Adrenal gland (tissue), 12 donors: ENCODE results near the gene CREB5. TPM values are rescaled to one million over a fixed set of nuclear protein-coding genes. Genes with fewer than 3 reads are reported as not detected.

Experiments
- DNase-seq, 7 donors: peaks; one replicate each; pipeline ENCODE4 v3.0.0-alpha.2; 2019 to 2020
- H3K27ac ChIP-seq, 5 donors: fragments of 200-600 bp; sonication (generic) in 4 of 5; 1 replicate in 3 of 5; 2 replicates in 2 of 5; pipeline versions ENCODE4 v1.5.1 to v1.8.0; 2016 to 2020; ENCODE audit warnings: mild to moderate bottlenecking in 1 of 5
- H3K27me3 ChIP-seq: fragments of 200-600 bp; 2 replicates; pipeline ENCODE4 v1.8.0; 2021
- H3K36me3 ChIP-seq, 2 donors: fragments of 200-600 bp; replicated peaks in 1 of 2; 1 replicate in 1 of 2; 2 replicates in 1 of 2; pipeline versions ENCODE4 v1.5.1 to v1.8.0; 2018 to 2022
- H3K4me1 ChIP-seq, 2 donors: fragments of 200-600 bp; replicated peaks in 1 of 2; 1 replicate in 1 of 2; 2 replicates in 1 of 2; pipeline versions ENCODE4 v1.5.1 to v1.8.0; 2018 to 2021
- H3K4me3 ChIP-seq, 4 donors: fragments of 200-600 bp; sonication (generic) in 3 of 4; one replicate each; pipeline ENCODE4 v1.5.1; 2016 to 2018
- H3K9me3 ChIP-seq, 3 donors: fragments of 200-600 bp; sonication (generic) in 1 of 3; replicated peaks in 1 of 3; 1 replicate in 2 of 3; 2 replicates in 1 of 3; pipeline versions ENCODE4 v1.5.1 to v1.8.0; 2016 to 2021
- CTCF ChIP-seq, 6 experiments: fragments of 450-650 bp in 4 of 6; fragments of 200-600 bp in 2 of 6; sonication (generic) in 1 of 6; IDR thresholded peaks; 1 replicate in 5 of 6; 2 replicates in 1 of 6; pipeline versions ENCODE4 v1.5.1 to v1.8.0; 2016 to 2021; ENCODE audit warnings: antibody characterized with exemption in 6 of 6, mild to moderate bottlenecking in 2 of 6, moderate library complexity in 1 of 6
- POLR2A ChIP-seq, 2 donors: fragments of 450-650 bp; IDR thresholded peaks; one replicate each; pipeline ENCODE4 v1.6.1; 2017; ENCODE audit warnings: antibody characterized with exemption in 2 of 2, mild to moderate bottlenecking in 2 of 2, moderate library complexity in 1 of 2
- WGBS, 4 donors: extraction: QIAGEN DNeasy Blood & Tissue Kit in 2 of 4; methylation state at CpG; one replicate each; pipeline versions ENCODE4 v1.1.5 to v1.1.7; 2013 to 2017; 5-methylcytosine and 5-hydroxymethylcytosine counted together
- intact Hi-C, 2 donors: fragments of 100-400 bp; cut with DNase I; formaldehyde crosslinking; loops; one replicate each; pipeline versions ENCODE4 v1.14.1 to v1.15.0; 2022 to 2023
- polyA plus RNA-seq, 3 donors: library from polyadenylated mRNA; stranded (reverse); fragments of 200-250 nt in 2 of 3; fragments of 350-450 nt in 1 of 3; fragmentation: Illumina TruSeq in 1 of 3; extraction: RNeasy Lipid Tissue Mini Kit (QIAGEN cat#74804) in 1 of 3; gene quantifications; one replicate each; pipeline ENCODE4 v1.2.3, GENCODE V29; 2013 to 2014
- total RNA-seq, 9 donors: library from RNA; depleted of rRNA in 4 of 9; stranded (reverse); fragments of >200 nt in 4 of 9; fragments of 120-200 nt in 1 of 9; fragmentation: NEBNext Ultra II Directional in 1 of 9; extraction: Animal tissue kit (Norgen Biotek cat#: 25700) in 1 of 9; gene quantifications; one replicate each; pipeline versions ENCODE4 v1.1.0 to v1.2.4, GENCODE V29; 2013 to 2023
- donor health status: healthy with polysubstance abuse.
- donor health status: Bipolar disorder and iron deficiency.
- donor health status: DM: yes; HTN: yes; CAD: no.
- donor health status: DM: no; HTN: no; CAD: no.
- donor health status: DM: no; HTN: no; CAD: no.
- donor health status: DM: yes; HTN: yes; CAD: no.

Gene CREB5
- total and polyA plus RNA-seq, 12 donors, result 0.69 to 5.4 (median 1.3) TPM

DNA sequence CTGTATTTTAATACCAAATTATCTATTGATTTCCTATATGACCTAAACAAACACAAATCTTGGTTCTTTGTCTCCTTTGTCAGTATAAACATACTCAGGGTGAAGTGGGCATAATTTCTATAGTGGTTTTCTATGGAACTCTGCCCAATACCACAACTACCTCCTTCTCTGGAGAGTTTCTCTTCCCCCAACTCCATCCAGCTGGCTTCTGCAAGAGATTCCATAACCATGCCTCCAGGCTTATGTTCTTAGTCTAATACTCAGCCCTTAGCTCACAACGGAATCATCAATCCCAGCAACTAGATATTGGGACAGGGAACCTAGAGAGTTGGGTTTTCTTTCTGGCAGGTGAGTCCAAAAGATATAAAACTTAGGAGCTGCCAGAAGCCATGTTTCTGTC, 418.5 kb downstream of the CREB5 start:
- no peak for TF ChIP-seq POLR2A (IDR thresholded peaks at IDR 0.05)
- TF ChIP-seq CTCF (IDR thresholded peaks at IDR 0.05), result no peak
- no peak overlapping the region for H3K4me3 ChIP-seq
- no peaks in the 10 kb centered on the region for H3K4me1 ChIP-seq
- WGBS, 4 donors, result 25 to 86% (median 79%) methylated on average over 1 of the region's 1 CpG
- no peak for DNase-seq
- no peaks in the 10 kb centered on the region for H3K9me3 ChIP-seq
- intact Hi-C loops, result no loop called here
- H3K36me3 ChIP-seq, result no peaks in the 10 kb centered on the region
- no peak overlapping the region for H3K27ac ChIP-seq
- H3K27me3 ChIP-seq, result no peaks in the 10 kb centered on the region

DNA sequence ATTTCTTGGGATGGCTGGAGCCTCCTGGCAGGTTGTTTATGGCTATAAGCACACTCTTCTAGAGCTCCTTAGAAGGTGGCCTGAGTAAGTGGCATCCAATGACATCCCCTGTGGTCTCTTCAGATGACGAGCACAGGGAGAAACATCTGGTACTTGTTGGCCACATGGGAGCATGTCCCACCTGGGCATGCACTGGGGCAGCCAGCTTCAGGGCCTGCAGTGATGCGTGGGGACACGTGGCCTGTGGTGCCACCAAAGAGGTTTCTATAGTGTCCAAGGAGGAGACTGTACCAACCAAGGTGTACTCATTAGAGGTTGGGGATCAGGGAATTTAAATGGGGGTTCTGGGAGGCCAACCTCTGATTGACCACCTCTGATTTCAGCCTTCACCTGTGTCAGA, 420.4 kb downstream of the CREB5 start:
- H3K36me3 ChIP-seq, result no peaks in the 10 kb centered on the region
- no peaks in the 10 kb centered on the region for H3K27me3 ChIP-seq
- intact Hi-C loops, result no loop called here
- no peaks in the 10 kb centered on the region for H3K4me1 ChIP-seq
- no peak for TF ChIP-seq CTCF (IDR thresholded peaks at IDR 0.05)
- TF ChIP-seq POLR2A (IDR thresholded peaks at IDR 0.05), result no peak
- WGBS, 4 donors, result 86 to 97% (median 92%) methylated on average over 3 of the region's 3 CpGs; no CpG with 5 or more reads in 1 of the 4 donors
- no peaks in the 10 kb centered on the region for H3K9me3 ChIP-seq
- H3K27ac ChIP-seq, result no peak overlapping the region
- H3K4me3 ChIP-seq, result no peak overlapping the region
- no peak for DNase-seq

DNA sequence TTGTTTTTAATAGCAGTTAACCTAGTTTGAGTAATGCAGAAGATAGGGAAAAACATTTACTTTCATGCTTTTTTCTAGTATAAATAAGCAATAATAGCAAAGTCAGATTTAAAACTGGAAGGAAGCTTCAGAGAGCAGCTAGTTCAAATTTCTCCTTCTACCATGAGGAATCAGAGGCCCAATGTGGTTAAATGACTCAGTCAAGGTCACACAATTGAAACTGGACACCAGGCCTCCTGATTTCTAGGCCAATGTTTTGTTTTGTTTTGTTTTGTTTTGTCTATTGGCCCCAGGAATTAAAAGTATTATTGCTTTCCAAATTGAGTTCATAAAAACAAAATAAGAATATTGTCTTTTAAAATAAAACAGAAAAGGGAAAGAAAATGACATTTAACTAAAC, 423.5 kb downstream of the CREB5 start:
- H3K4me3 ChIP-seq, result no peak overlapping the region
- peak in 2 of 7 donors; percentile 9 to 20 for DNase-seq
- peaks cover 8% of the 10 kb centered on the region for H3K27me3 ChIP-seq
- H3K36me3 ChIP-seq, result no peaks in the 10 kb centered on the region
- no peak for TF ChIP-seq CTCF (IDR thresholded peaks at IDR 0.05)
- no peak for TF ChIP-seq POLR2A (IDR thresholded peaks at IDR 0.05)
- intact Hi-C loops, result no loop called here
- H3K4me1 ChIP-seq, result no peaks in the 10 kb centered on the region
- no peak overlapping the region for H3K27ac ChIP-seq
- no peaks in the 10 kb centered on the region for H3K9me3 ChIP-seq

DNA sequence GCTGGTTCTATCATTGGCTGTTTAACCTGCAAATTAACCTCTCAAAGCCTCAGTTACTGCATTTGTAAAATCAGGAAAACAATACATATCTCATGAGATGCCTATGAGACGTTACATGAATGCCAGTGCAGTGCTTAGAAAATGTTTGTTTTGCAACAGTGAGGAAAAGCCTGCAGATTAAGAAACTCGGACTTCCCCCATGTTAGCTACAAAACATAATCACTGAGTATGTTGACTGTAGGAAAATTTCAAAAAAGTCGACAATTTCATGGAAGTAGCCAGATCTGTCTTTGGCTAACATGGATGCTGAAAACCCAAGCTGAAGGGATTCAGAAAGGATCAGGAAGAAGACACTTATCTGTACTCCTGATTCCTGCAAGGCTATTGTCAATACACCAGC, 424.4 kb downstream of the CREB5 start:
- H3K27ac ChIP-seq, result no peak overlapping the region
- TF ChIP-seq CTCF (IDR thresholded peaks at IDR 0.05), result no peak
- no peak for TF ChIP-seq POLR2A (IDR thresholded peaks at IDR 0.05)
- intact Hi-C loops, result no loop called here
- H3K36me3 ChIP-seq, result no peaks in the 10 kb centered on the region
- no peaks in the 10 kb centered on the region for H3K4me1 ChIP-seq
- no peak overlapping the region for H3K4me3 ChIP-seq
- H3K9me3 ChIP-seq, result no peaks in the 10 kb centered on the region
- peaks cover 8% of the 10 kb centered on the region for H3K27me3 ChIP-seq
- no peak for DNase-seq
- WGBS, 4 donors, result 74 to 90% (median 87%) methylated on average over 3 of the region's 3 CpGs
